HepG2 (cell line): ENCODE measurements around the gene RAC3. TPM values are rescaled to one million over a fixed set of nuclear protein-coding genes. Genes with fewer than 3 reads are reported as not detected.

Experiments
- ATAC-seq: fragments of 200-7000 bp; cut with Tn5 transposase; 3 replicates; pipeline ENCODE4 v1.9.1; 2020; ENCODE audit warnings: mild to moderate bottlenecking, moderate library complexity
- BruUV-seq: library from RNA; stranded (reverse); fragments of 400-500 nt; replicated peaks from 2 replicates; lab custom pipeline; 2021; lab: Mats Ljungman, UMichigan
- CTCF ChIA-PET: fragments of 300-600 bp; formaldehyde crosslinking; extraction: SDS; loops from one replicate; lab custom pipeline; 2021; ENCODE audit warnings: low total read pairs, inconsistent platforms, low intra/inter-chr PET ratio; lab: Yijun Ruan, JAX
- POLR2A ChIA-PET: fragments of 350-600 bp; sonication (Branson Sonifier 250); formaldehyde crosslinking; loops from one replicate; lab custom pipeline; 2020; ENCODE audit warnings: antibody characterized with exemption, inconsistent platforms; lab: Yijun Ruan, JAX
- DNase-seq: peaks from one replicate; pipeline ENCODE4 v3.0.0-alpha.2; 2015; ENCODE audit warnings: low spot score
- FAIRE-seq: peaks from 3 replicates; lab custom pipeline; 2011; peaks lifted over from hg19 to GRCh38; lab: Jason Lieb, UNC
- H2AFZ ChIP-seq: one replicate; pipeline ENCODE4 v1.6.1; 2011; ENCODE audit warnings: low read length, inconsistent platforms
- H3K27ac ChIP-seq: fragments of 300-600 bp; 3 replicates; pipeline ENCODE4 v1.8.0; 2011; ENCODE audit warnings: mixed run types, mild to moderate bottlenecking, mixed read lengths, low read length, inconsistent platforms; ENCODE audit not compliant: insufficient read depth; ENCODE audit errors: extremely low read length
- H3K27me3 ChIP-seq, 2 experiments: fragments of 200-600 bp in 1 of 2; 2 replicates in 1 of 2; 3 replicates in 1 of 2; pipeline versions ENCODE4 v1.6.0 to v1.8.0; 2011; ENCODE audit warnings: low read length in 2 of 2, mild to moderate bottlenecking in 2 of 2, moderate library complexity in 2 of 2, inconsistent platforms in 1 of 2; ENCODE audit not compliant: insufficient read depth in 2 of 2, control insufficient read depth in 1 of 2
- H3K36me3 ChIP-seq, 2 experiments: fragments of 200-600 bp in 1 of 2; replicated peaks in 1 of 2; 2 replicates in 1 of 2; 3 replicates in 1 of 2; pipeline versions ENCODE4 v1.5.1 to v1.8.0; 2011; ENCODE audit warnings: low read length in 2 of 2, inconsistent platforms in 1 of 2; ENCODE audit not compliant: insufficient read depth in 2 of 2, control insufficient read depth in 1 of 2
- H3K4me1 ChIP-seq: 2 replicates; pipeline ENCODE4 v1.5.1; 2012; ENCODE audit warnings: low read length, inconsistent platforms; ENCODE audit not compliant: insufficient read depth
- H3K4me2 ChIP-seq: 2 replicates; pipeline ENCODE4 v1.6.0; 2011; ENCODE audit warnings: low read depth, low read length, inconsistent platforms
- H3K4me3 ChIP-seq, 3 experiments: fragments of 200-600 bp in 1 of 3; sonication (generic), shearing (Covaris generic) in 1 of 3; replicated peaks in 1 of 3; 2 replicates each; pipeline ENCODE4 v1.5.1; 2011 to 2016; ENCODE audit warnings: low read length in 3 of 3, inconsistent platforms in 2 of 3, low read depth in 2 of 3, mild to moderate bottlenecking in 2 of 3, control low read depth in 1 of 3, mixed read lengths in 1 of 3; ENCODE audit not compliant: insufficient read depth in 1 of 3
- H3K79me2 ChIP-seq: one replicate; pipeline ENCODE4 v1.6.1; 2011; ENCODE audit warnings: low read length, inconsistent platforms; ENCODE audit not compliant: insufficient read depth
- H3K9ac ChIP-seq: 2 replicates; pipeline ENCODE4 v1.6.0; 2011; ENCODE audit warnings: mild to moderate bottlenecking, low read depth, low read length, inconsistent platforms; ENCODE audit not compliant: insufficient read depth
- H3K9me3 ChIP-seq: 2 replicates; pipeline ENCODE4 v1.5.1; 2012; ENCODE audit warnings: mild to moderate bottlenecking, low read length
- H4K20me1 ChIP-seq: 2 replicates; pipeline ENCODE4 v1.6.0; 2011; ENCODE audit warnings: inconsistent platforms, mild to moderate bottlenecking, low read length, moderate library complexity; ENCODE audit not compliant: insufficient read depth
- AKAP8 ChIP-seq: sonication (generic); formaldehyde crosslinking; IDR thresholded peaks from 2 replicates; pipeline ENCODE4 v1.5.1; 2020; ENCODE audit warnings: mild to moderate bottlenecking, missing genetic modification reagents
- FIP1L1 ChIP-seq: fragments of 200-400 bp; formaldehyde crosslinking; IDR thresholded peaks from 2 replicates; pipeline ENCODE4 v1.6.1; 2018; ENCODE audit warnings: low read depth, mild to moderate bottlenecking, low read length, moderate library complexity, borderline replicate concordance; ENCODE audit not compliant: insufficient read depth
- GABPB1 ChIP-seq: IDR thresholded peaks from 2 replicates; pipeline ENCODE4 v1.6.1; 2016; ENCODE audit warnings: mild to moderate bottlenecking, missing genetic modification reagents, moderate library complexity, missing compliant biosample characterization
- POLR2AphosphoS5 ChIP-seq: IDR thresholded peaks from 2 replicates; pipeline ENCODE4 v1.6.1; 2012; ENCODE audit warnings: low read depth, low read length
- RBFOX2 ChIP-seq: fragments of 200-400 bp; formaldehyde crosslinking; IDR thresholded peaks from 2 replicates; pipeline ENCODE4 v1.6.1; 2017; ENCODE audit warnings: low read depth, mild to moderate bottlenecking, low read length
- SIX1 ChIP-seq: sonication (generic); formaldehyde crosslinking; IDR thresholded peaks from 2 replicates; pipeline ENCODE4 v1.4.0; 2020; ENCODE audit warnings: missing genetic modification reagents, borderline replicate concordance
- SP4 ChIP-seq: sonication (generic); formaldehyde crosslinking; IDR thresholded peaks from 2 replicates; pipeline ENCODE4 v1.8.1; 2023; ENCODE audit warnings: mild to moderate bottlenecking, missing genetic modification reagents
- SRSF4 ChIP-seq: fragments of 200-400 bp; formaldehyde crosslinking; IDR thresholded peaks from one replicate; pipeline ENCODE4 v1.6.1; 2018; ENCODE audit warnings: mild to moderate bottlenecking, low read depth, low read length, moderate library complexity; ENCODE audit not compliant: poor library complexity, severe bottlenecking
- ZBTB39 ChIP-seq: sonication (generic); formaldehyde crosslinking; IDR thresholded peaks from 2 replicates; pipeline ENCODE4 v1.5.0; 2020; ENCODE audit warnings: missing genetic modification reagents
- ZNF275 ChIP-seq: sonication (generic); formaldehyde crosslinking; IDR thresholded peaks from 2 replicates; pipeline ENCODE4 v1.8.0; 2022; ENCODE audit warnings: missing genetic modification reagents, mild to moderate bottlenecking, inconsistent platforms, borderline replicate concordance
- ZNF768 ChIP-seq: sonication (generic); formaldehyde crosslinking; IDR thresholded peaks from 2 replicates; pipeline ENCODE4 v1.4.0; 2020; ENCODE audit warnings: missing genetic modification reagents
- WGBS: methylation state at CpG from one replicate; pipeline ENCODE4 v1.1.6; 2017; ENCODE audit warnings: low lambda C conversion rate; 5-methylcytosine and 5-hydroxymethylcytosine counted together
- in situ Hi-C: cut with HindIII; loops from 2 replicates; pipeline ENCODE4 v1.10.0; 2017; ENCODE audit warnings: low pct_unique_long_range_greater_than_20kb; ENCODE audit not compliant: extremely low pct_ligation_motif_present
- intact Hi-C: fragments of 100-400 bp; cut with micrococcal nuclease; formaldehyde crosslinking; loops from one replicate; pipeline ENCODE4 v1.10.0; 2022; ENCODE audit not compliant: unreplicated experiment
- polyA plus RNA-seq, 8 experiments: library from polyadenylated mRNA; depleted of rRNA in 3 of 8; stranded (reverse) in 7 of 8; unstranded in 1 of 8; fragments of >200 nt; fragmentation: Illumina TruSeq in 4 of 8; extraction: Trizol in 4 of 8; gene quantifications; 2 replicates each; pipeline versions ENCODE4 v1.2.1 to v1.2.3, GENCODE V29; 2011 to 2016; ENCODE audit warnings: low read depth in 4 of 8, missing spikeins in 1 of 8, mixed read lengths in 1 of 8; ENCODE audit not compliant: insufficient read depth in 1 of 8
- total RNA-seq, 5 experiments: library from RNA; depleted of rRNA; stranded (reverse); fragments of >200 nt; fragmentation: Illumina TruSeq; extraction: Trizol; gene quantifications; 2 replicates each; pipeline ENCODE4 v1.2.3, GENCODE V29; 2016; ENCODE audit warnings: low read depth in 1 of 5
- TF ChIP-seq, protein P1 (sequence below): sonication (generic); formaldehyde crosslinking; IDR thresholded peaks from 2 replicates; pipeline ENCODE4 v1.4.0; 2020; ENCODE audit warnings: low read depth, missing genetic modification reagents

The RAC3 gene
- total and polyA plus RNA-seq, 2 of the 13 experiments (the other 11 are each of a cell fraction or from before 2014, with no cell fraction given) = 10.5 to 21.3 TPM

GRCh38 chr17:82010575-82011525 lies 20.6 kb upstream of the RAC3 start (continued):
- TF ChIP-seq ZBTB39 (CRISPR knock-in tag) = no peak
- TF ChIP-seq, protein P1, sequence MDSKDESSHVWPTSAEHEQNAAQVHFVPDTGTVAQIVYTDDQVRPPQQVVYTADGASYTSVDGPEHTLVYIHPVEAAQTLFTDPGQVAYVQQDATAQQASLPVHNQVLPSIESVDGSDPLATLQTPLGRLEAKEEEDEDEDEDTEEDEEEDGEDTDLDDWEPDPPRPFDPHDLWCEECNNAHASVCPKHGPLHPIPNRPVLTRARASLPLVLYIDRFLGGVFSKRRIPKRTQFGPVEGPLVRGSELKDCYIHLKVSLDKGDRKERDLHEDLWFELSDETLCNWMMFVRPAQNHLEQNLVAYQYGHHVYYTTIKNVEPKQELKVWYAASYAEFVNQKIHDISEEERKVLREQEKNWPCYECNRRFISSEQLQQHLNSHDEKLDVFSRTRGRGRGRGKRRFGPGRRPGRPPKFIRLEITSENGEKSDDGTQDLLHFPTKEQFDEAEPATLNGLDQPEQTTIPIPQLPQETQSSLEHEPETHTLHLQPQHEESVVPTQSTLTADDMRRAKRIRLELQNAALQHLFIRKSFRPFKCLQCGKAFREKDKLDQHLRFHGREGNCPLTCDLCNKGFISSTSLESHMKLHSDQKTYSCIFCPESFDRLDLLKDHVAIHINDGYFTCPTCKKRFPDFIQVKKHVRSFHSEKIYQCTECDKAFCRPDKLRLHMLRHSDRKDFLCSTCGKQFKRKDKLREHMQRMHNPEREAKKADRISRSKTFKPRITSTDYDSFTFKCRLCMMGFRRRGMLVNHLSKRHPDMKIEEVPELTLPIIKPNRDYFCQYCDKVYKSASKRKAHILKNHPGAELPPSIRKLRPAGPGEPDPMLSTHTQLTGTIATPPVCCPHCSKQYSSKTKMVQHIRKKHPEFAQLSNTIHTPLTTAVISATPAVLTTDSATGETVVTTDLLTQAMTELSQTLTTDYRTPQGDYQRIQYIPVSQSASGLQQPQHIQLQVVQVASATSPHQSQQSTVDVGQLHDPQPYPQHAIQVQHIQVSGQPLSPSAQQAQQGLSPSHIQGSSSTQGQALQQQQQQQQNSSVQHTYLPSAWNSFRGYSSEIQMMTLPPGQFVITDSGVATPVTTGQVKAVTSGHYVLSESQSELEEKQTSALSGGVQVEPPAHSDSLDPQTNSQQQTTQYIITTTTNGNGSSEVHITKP (CRISPR knock-in tag) = no peak

DNA sequence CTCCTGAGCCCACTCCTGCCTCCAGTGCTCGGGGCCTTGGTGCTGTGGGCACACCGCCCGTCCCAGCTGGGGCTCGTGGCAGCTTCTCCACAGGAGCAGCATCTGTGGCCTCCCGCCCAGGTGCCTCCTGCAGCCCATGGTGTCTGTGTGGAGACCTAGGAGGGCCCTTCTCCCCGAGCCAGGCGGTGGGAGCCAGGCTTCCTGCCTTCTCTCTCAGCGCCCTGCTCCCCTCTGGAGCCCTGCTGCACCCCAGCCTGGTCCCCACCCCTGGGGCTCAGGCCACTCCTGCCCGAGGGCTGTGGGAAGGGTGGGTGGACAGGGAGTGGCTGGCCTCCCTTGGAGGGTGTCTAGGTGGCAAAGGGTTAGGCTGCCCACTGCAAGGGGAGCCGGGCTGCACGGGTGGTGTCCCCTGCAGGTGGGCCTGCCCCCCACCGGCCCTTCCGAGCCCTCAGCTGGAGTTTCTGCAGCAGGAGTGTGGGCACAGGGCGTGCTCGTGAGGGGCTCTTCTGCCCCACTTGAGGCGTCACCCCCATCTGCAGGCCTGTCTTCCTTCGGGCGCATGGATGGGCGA lies 19.8 kb upstream of the RAC3 start:
- Histone ChIP-seq H2AFZ (no peak overlapping the region), H3K27ac (peak overlapping the region; percentile 68), H3K4me2 (no peak overlapping the region), H3K36me3 (peaks cover 41 to 55% of the 10 kb centered on the region in 2 experiments), H3K9ac (peak overlapping the region; percentile 36; the same call in 1 of the 2 replicates), H3K4me1 (peaks cover 76% of the 10 kb centered on the region), H3K9me3 (no peaks in the 10 kb centered on the region), H4K20me1 (no peaks in the 10 kb centered on the region), H3K4me3 (no peak overlapping the region), H3K27me3 (no peaks in the 10 kb centered on the region), H3K79me2 (no peaks in the 10 kb centered on the region)
- DNase-seq (no peak), FAIRE-seq (no peak), ATAC-seq (no peak)
- ChIA-PET CTCF (no interaction called here), POLR2A (interaction anchor here (1.0 to 14.1 kb wide), 3 partner anchors 9 to 52 kb away, joined by 3 to 470 read pairs (median 3); no protein-coding TSS in a partner anchor)
- in situ Hi-C loops = no loop called here
- intact Hi-C loops = no loop called here
- no TSS peak for BruUV-seq
- 94% methylated on average over 16 of the region's 19 CpGs for WGBS
- TF ChIP-seq ZNF768 (CRISPR knock-in tag) (0 out of 2 replicates have a peak, but pooled peaks have one; percentile 16), SRSF4 (peak; percentile 10), AKAP8 (CRISPR knock-in tag) (0 out of 2 replicates have a peak, but pooled peaks have one; percentile 7), SP4 (CRISPR knock-in tag) (peak; percentile 18; the same call in 1 of the 2 replicates), RBFOX2 (peak; percentile 67), FIP1L1 (0 out of 2 replicates have a peak, but pooled peaks have one; percentile 17), ZNF275 (CRISPR knock-in tag) (no peak), SIX1 (CRISPR knock-in tag) (no peak), POLR2AphosphoS5 (0 out of 2 replicates have a peak, but pooled peaks have one; percentile 32), GABPB1 (CRISPR knock-in tag) (peak; percentile 25; the same call in 1 of the 2 replicates)
